Measurements from ENCODE around the gene NEU2.
A peak's percentile ranks its signal among the peaks of the same experiment; 100 is the strongest.

NEU2 gene

DNA sequence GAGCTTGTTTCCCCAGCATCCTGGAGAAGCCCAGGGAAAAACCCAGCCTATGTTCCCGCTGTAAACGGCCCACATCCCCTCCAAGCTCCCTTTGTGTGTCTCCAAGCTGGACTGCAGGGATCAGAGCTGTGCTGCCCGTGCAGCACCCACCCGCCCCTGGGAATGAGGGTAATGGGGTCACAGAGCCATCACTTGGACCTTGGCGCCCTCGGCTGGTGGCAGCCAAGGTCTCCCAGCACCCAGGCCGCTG lies 27.0 kb downstream of the NEU2 start:
- Histone ChIP-seq H3K4me1 (no peaks in the 10 kb centered on the region), H3K79me2 (no peaks in the 10 kb centered on the region), H3K4me2 (ENCODE audit: low read length) (no peak overlapping the region), H3K27me3 (ENCODE audit: control insufficient read depth, insufficient read depth, low read length) (no peaks in the 10 kb centered on the region), H3K9me3 (ENCODE audit: control insufficient read depth, low read length) (no peaks in the 10 kb centered on the region), H2AFZ (no peak overlapping the region), H3K27ac (peak overlapping the region; percentile 64), H3K4me3 (ENCODE audit: low read depth, low read length) (no peak overlapping the region), H3K9ac (no peak overlapping the region), H3K36me3 (ENCODE audit: control insufficient read depth, insufficient read depth, low read length) (no peaks in the 10 kb centered on the region)
- TF ChIP-seq, protein P1, sequence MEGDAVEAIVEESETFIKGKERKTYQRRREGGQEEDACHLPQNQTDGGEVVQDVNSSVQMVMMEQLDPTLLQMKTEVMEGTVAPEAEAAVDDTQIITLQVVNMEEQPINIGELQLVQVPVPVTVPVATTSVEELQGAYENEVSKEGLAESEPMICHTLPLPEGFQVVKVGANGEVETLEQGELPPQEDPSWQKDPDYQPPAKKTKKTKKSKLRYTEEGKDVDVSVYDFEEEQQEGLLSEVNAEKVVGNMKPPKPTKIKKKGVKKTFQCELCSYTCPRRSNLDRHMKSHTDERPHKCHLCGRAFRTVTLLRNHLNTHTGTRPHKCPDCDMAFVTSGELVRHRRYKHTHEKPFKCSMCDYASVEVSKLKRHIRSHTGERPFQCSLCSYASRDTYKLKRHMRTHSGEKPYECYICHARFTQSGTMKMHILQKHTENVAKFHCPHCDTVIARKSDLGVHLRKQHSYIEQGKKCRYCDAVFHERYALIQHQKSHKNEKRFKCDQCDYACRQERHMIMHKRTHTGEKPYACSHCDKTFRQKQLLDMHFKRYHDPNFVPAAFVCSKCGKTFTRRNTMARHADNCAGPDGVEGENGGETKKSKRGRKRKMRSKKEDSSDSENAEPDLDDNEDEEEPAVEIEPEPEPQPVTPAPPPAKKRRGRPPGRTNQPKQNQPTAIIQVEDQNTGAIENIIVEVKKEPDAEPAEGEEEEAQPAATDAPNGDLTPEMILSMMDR (IDR thresholded peaks at IDR 0.05): no peak

DNA sequence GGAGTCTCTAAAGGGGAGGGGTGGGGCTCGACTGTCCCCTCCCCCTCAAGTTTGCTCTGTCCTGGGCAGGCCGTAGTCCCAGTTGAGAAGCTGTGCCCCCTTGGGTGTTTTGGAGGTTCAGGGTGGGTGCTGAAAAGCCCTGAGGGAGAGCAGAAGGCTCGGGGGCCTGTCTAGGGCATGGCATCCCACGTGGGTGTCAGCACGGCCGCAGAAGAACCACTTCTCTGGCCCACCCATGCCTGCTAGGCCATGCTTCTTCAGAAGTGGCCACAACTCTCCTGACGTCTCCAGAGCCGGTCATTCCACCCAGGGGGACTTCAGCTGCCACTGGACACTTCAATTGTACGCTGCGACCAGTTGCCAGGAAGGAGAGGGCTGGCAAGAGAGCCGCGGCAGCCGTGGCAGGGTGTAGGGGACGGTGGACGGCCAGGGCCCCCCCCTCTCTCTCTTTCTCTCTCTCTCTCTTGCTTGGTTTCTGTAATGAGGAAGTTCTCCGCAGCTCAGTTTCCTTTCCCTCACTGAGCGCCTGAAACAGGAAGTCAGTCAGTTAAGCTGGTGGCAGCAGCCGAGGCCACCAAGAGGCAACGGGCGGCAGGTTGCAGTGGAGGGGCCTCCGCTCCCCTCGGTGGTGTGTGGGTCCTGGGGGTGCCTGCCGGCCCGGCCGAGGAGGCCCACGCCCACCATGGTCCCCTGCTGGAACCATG lies 27.5 kb downstream of the NEU2 start, which contains the start of gene INPP5D:
INPP5D (plus strand) TSS at position 546 of the 704 bp plus-strand sequence; CDS start at position 683, 137 bp downstream.
- Histone ChIP-seq H3K4me2 (ENCODE audit: low read length) (peak within 1 kb of the TSS; percentile 33), H3K27ac (peak within 1 kb of the TSS; percentile 64), H3K9ac (no peak within 1 kb of the TSS), H3K27me3 (ENCODE audit: control insufficient read depth, insufficient read depth, low read length) (no peaks in the 10 kb centered on the region), H3K9me3 (ENCODE audit: control insufficient read depth, low read length) (no peaks in the 10 kb centered on the region), H3K36me3 (ENCODE audit: control insufficient read depth, insufficient read depth, low read length) (no peaks in the 10 kb centered on the region), H2AFZ (no peak within 1 kb of the TSS), H3K4me3 (ENCODE audit: low read depth, low read length) (peak within 1 kb of the TSS; percentile 15), H3K79me2 (no peaks in the 10 kb centered on the region), H3K4me1 (no peaks in the 10 kb centered on the region)
- TF ChIP-seq, protein P1 (IDR thresholded peaks at IDR 0.05): no peak

DNA sequence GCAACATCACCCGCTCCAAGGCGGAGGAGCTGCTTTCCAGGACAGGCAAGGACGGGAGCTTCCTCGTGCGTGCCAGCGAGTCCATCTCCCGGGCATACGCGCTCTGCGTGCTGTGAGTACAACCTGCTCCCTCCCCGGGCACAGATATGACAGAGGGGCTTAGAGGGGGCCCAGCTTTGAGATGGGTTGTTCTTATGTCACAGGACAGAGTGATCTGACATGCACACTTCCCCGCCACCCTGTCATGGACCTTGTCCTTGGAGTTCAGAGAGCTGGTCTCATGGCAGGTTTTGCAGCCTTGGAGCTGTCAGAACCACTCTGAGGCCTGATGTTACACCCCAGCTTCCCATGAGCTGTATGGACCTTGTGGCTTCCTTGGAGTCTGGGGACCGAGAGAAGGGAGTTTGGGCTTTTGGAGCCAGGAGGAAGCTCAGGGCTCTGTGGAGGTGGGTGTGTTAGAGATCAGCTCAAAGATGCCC lies 28.1 kb downstream of the NEU2 start:
- Histone ChIP-seq H3K36me3 (ENCODE audit: control insufficient read depth, insufficient read depth, low read length) (no peaks in the 10 kb centered on the region), H3K9me3 (ENCODE audit: control insufficient read depth, low read length) (no peaks in the 10 kb centered on the region), H3K27me3 (ENCODE audit: control insufficient read depth, insufficient read depth, low read length) (no peaks in the 10 kb centered on the region), H3K4me3 (ENCODE audit: low read depth, low read length) (peak overlapping the region; percentile 15), H3K4me1 (no peaks in the 10 kb centered on the region), H2AFZ (no peak overlapping the region), H3K4me2 (ENCODE audit: low read length) (peak overlapping the region; percentile 33), H3K79me2 (no peaks in the 10 kb centered on the region), H3K9ac (no peak overlapping the region), H3K27ac (peak overlapping the region; percentile 64)
- TF ChIP-seq, protein P1 (IDR thresholded peaks at IDR 0.05): no peak

DNA sequence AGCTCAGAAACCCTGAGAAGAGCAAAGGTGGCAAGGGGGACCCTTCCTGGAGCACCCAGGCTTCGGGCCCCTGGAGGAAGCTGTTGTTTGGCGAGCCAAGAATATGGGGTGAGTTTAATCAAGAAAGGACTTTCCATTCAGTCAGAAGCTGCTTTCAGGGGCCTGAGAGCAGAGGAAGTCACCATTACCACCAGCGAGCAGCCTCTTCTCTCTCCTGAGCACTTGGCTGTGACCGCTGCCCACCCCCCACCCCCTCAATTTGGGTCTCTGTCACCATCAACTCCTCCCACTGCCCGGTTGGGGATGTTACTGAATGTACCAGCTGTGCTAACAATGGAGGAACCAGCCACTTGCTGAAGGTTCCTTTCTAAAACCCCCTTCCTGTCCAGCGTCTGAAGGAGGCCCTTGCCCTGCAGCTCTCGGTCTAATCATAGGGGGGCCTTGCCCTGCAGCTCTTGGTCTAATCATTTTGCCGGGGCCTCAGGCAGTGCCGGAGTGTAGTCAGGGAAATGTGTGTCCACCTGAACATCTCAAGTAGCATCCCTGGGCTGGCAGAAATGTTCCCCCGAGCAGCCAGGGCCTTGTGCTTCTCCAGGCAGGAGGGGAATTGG lies 28.6 kb downstream of the NEU2 start:
- Histone ChIP-seq H3K4me3 (ENCODE audit: low read depth, low read length) (peak overlapping the region; percentile 15), H3K79me2 (no peaks in the 10 kb centered on the region), H3K9me3 (ENCODE audit: control insufficient read depth, low read length) (no peaks in the 10 kb centered on the region), H3K27me3 (ENCODE audit: control insufficient read depth, insufficient read depth, low read length) (no peaks in the 10 kb centered on the region), H3K4me1 (no peaks in the 10 kb centered on the region), H3K27ac (peak overlapping the region; percentile 64), H2AFZ (no peak overlapping the region), H3K36me3 (ENCODE audit: control insufficient read depth, insufficient read depth, low read length) (no peaks in the 10 kb centered on the region), H3K9ac (no peak overlapping the region), H3K4me2 (ENCODE audit: low read length) (peak overlapping the region; percentile 33)
- TF ChIP-seq, protein P1 (IDR thresholded peaks at IDR 0.05): no peak

Data from parathyroid adenoma (tissue), 2 donors.